ENCODE measurements around the gene ANKFN1.

ANKFN1 gene

DNA sequence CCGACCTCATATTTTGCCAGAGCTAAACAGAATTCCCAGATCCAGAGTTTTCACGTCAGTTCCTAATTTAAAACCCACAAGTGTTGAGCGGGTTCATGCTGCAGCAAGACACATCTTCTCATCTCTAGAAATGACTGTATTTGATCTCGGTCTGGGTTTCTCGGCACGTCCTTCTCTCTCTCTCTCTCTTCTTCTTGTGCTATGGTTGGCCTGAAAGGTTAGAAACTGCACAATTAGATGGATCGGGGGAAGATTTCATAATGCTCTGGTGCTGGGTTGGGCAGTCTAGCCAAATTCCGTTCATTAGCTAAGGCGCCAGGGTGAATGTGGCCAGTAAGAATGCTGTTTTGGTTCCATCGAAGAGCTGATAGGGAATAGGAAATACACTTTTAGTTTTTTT lies 281.3 kb downstream of the ANKFN1 start:
- no peak for DNase-seq (ENCODE audit: low read depth in 3 of 3)

DNA sequence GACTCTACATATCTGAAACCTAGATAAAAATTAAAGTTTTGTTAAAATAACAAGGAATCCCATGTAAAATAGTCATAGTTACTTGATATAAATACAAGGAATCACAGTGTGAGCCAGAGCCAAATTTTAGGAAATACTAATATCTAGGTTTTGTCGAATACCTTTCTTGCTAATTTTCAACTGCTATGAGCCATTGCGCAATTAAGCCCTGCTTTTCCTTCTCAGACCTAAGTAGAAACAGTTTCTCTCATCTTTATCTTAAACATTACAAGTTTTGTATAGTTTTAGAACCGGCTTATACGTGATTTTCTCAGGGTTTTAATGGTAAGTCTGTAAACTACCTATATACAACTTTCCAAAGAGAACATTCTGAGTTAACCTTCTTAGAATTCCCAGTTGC lies 282.9 kb downstream of the ANKFN1 start:
- DNase-seq (ENCODE audit: low read depth in 3 of 3), result no peak

- no peak for DNase-seq (ENCODE audit: low read depth in 3 of 3)
Measured at GRCh38 chr17:56440419-56440818, 287.1 kb downstream of the ANKFN1 start.

GRCh38 chr17:56441308-56441707 lies 288.0 kb downstream of the ANKFN1 start:
- DNase-seq (ENCODE audit: low read depth in 3 of 3), result no peak

DNA sequence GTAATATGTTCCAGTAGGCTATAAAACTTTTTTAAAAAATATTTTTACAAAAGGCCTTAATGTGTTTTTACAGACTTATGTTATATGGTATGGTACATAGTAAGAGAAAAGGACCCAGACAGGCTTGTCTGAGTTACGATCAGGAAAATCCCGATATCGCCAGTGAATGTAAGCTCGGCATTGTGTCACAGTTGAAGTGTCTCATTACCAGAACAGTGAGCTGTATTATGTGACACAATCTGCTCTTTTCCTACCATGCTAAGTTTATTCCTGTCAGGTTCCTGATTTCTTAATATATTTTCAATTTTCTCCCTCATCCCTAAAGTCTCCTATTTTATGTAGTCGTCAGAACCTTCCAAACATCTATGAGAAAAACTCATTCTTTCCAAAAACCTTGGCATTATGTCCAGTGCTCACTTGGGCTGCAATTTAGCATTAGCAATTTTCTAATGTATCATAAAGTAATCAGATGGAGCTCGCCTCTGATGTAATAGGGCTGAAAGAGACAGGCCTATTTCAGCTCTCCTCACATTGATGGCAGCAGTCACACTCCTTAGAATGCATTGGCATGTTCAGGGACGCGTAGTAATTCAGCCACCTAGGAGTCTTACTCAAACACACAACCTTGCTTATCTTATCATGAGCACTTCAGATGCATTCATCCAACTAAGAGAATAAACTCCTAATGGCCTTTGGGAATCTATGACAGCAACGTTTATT lies 292.6 kb downstream of the ANKFN1 start:
- no peak for DNase-seq (ENCODE audit: low read depth in 3 of 3)

DNA sequence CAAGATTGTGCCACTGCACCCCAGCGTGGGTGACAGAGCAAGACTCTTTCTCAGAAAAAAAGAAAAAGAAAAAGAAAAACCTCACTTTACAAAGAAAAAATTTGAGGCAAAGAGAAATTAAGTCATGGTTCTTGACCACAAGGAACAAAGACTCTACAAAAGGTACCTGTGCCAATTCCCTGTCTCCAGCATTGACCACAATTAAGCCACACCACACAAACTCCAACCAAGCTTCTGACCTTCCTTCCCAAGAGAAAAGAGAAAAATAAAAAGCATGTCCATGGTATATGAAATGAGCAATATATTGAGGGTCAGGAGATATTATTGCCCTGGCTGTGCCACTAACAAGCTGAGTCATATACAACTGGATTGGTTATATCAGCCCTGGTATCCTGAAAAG lies 293.9 kb downstream of the ANKFN1 start:
- no peak for DNase-seq (ENCODE audit: low read depth in 3 of 3)

DNA sequence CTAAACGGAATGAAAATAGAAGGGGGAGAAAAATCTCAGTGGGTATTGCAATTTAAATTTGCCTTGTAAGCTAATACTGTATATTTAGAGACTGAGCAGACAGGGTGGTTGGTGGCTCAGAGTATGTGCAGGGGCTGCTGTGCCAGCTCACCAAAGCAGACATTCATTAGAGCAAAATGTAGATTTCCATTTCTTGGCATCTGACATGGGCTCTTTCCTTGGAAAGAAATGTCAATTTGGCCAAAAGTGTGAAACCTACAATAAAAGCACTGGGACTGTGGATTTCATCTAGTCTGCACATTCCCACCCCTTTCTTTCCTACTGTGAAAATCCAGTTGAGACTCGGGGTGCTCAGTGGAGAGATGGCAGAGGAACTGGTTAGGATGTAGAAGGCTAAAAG lies 295.1 kb downstream of the ANKFN1 start:
- no peak for DNase-seq (ENCODE audit: low read depth in 3 of 3)

GRCh38 chr17:56449176-56449575 lies 295.9 kb downstream of the ANKFN1 start:
- no peak for DNase-seq (ENCODE audit: low read depth in 3 of 3)

DNA sequence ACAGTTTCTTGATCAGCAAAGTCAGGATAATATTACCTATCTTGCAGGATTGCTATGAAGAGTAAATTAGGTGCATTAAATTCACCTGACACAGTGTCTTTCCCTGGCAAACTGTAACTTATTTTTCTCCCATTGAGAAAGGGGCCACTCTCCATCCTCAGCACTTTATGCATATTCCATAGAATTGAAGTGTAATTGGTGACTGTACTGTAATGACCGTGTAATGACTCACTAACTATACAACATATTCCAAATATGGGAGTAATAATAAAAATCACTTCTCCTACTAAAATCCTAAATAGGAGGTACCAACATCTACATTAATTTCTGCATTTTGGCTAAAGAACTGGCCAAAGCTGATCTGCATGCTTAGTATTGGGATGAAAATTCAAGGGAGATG lies 298.4 kb downstream of the ANKFN1 start:
- no peak for DNase-seq (ENCODE audit: low read depth in 3 of 3)

DNA sequence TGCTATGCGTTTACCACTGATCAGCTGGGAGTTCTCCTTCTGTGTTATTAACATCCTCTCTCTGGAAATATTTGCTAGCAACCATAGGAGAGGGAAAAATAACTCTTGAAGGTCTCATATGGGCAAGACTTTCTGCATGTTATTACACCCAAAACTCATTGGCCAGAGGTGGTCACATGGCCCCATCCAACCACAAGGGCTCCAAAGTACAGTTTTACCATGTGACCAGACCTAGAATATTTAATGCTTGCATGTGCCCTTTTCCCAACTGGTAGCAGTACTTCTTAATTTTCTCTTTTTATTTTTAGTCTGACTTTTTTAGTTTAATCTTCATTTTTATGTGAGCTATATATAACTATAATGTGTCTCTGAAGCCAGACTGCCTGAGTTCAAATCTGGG lies 299.2 kb downstream of the ANKFN1 start:
- DNase-seq (ENCODE audit: low read depth in 3 of 3), result no peak

GRCh38 chr17:56457501-56457900 lies 304.2 kb downstream of the ANKFN1 start:
- no peak for DNase-seq (ENCODE audit: low read depth in 3 of 3)

DNA sequence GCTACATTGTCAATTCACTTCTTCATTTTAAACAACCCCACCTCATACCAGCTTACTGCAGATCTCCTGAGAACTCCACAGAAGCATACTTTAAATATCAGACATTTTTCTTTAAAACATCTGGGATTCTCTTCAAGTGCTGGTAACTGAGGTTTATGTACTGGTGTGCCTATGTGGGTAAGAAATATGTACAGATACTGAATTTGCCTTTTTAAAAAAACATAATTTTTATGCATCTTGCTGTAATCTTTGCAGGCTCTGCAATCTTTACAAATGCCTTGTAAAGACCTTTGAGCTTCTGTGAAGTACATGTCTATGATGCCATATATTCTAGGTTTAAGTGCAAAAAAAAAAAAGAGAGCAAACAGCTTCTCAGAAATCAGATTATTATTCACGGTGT lies 312.6 kb downstream of the ANKFN1 start:
- no peak for DNase-seq (ENCODE audit: low read depth in 3 of 3)

GRCh38 chr17:56468840-56469239 lies 315.6 kb downstream of the ANKFN1 start:
- DNase-seq (ENCODE audit: low read depth in 3 of 3), result no peak

GRCh38 chr17:56471696-56472095 lies 318.4 kb downstream of the ANKFN1 start:
- no peak for DNase-seq (ENCODE audit: low read depth in 3 of 3)

DNA sequence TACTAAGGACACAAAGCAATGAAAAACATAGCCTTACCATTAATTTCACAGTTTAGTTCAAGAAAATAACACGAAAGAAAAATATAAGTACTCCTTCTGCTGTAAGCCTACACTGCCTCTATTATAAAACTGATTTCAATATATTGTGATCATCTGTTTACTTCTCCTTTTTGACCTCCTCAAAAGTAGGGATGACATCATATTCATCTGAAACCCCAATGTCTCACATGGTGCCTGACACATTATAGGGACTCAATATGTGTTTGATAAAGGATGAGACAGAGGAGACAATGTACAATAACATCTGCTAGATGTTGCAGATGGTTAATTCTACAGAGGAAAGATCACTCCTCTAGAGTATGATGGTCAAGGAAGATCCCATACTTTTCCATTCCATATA lies 321.8 kb downstream of the ANKFN1 start:
- DNase-seq (ENCODE audit: low read depth in 3 of 3), result no peak

DNA sequence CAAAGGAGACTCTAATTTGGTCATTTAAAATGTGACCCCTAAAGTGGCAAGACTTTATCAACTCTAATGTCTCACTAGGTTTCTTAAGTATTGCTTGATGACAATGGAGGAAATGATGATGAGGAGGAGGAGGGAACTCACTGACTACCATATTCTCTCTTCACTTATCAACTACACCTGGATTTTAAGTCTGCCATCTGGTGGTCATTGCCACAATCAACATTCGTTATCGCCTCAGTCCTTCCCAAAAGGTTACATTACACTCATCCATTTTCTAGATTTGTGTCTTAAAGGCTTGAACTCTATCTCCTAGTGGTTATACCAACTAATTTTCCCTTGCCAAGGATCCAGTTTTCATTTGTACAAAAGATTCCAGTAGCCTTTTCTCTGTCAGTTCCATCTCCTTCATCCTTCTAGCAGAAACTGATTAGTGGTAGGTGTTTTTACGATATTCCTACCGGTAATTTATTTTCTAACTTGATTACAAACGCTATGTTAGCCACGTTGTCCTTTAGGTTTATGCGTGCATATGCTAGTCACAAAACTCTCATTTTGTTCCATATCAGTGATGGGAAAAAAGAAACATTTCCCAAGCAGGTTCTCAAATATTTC lies 325.7 kb downstream of the ANKFN1 start:
- no peak for DNase-seq (ENCODE audit: low read depth in 3 of 3)

GRCh38 chr17:56480501-56480900 lies 327.2 kb downstream of the ANKFN1 start:
- no peak for DNase-seq (ENCODE audit: low read depth in 3 of 3)

DNA sequence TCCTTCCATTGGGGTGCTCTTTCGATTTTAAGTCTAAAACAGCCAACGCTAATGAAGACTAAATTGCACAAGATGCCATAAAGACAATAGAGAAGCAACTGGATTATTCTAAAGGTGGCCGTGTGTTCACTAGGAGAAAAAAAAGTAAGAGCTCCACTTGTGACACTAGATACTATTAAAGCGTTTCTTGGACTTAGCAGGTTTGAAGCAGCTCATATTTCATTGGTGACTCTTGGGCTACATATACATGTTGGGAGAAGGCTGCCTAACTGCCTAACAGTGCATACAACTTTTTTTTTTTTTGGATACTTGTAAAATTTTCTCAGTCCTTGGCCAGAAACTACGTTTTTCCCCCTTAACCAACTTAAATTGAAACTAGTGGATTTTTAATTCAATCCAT lies 328.4 kb downstream of the ANKFN1 start:
- no peak for DNase-seq (ENCODE audit: low read depth in 3 of 3)

DNA sequence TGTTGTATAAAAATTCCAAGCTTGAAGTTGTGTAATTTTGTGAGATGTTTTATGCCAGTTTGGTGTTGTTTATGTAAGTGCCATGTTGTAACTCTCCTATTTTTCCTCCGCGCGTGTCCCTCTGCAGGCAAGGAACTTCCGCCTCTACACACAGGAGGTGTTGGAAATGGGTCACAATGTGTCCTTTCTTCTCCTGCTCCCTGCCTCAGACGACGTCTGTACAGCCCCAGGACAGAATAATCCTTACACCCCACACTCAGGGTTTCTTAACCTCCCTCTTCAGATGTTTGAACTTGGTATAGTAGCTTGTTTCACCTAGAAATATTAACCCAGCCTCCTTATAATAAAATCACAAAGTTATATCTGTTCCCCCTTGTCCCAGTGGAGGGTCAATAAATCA lies 329.0 kb downstream of the ANKFN1 start:
- DNase-seq (ENCODE audit: low read depth in 3 of 3), result no peak

- DNase-seq (ENCODE audit: low read depth in 3 of 3), result no peak
Measured at GRCh38 chr17:56486732-56487131, 333.5 kb downstream of the ANKFN1 start.

DNA sequence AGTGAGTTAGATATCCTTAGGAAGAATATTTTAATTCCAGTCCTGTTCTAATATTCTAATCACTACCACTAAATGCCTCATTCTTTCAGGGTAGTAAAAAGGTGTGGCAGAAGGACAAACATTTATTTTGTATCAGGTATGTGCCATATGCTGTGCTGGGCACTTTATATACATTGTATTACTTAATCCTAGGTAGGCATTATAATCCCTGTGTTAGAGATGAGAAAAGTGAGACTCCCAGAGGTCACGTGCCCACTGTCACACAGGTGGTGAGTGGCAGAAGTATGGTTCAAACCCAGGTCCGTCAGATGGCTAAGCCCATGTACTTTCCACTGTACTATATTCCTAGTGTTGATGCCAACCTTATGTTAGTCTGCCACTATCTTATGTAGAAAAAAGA lies 335.5 kb downstream of the ANKFN1 start:
- DNase-seq (ENCODE audit: low read depth in 3 of 3), result no peak

DNA sequence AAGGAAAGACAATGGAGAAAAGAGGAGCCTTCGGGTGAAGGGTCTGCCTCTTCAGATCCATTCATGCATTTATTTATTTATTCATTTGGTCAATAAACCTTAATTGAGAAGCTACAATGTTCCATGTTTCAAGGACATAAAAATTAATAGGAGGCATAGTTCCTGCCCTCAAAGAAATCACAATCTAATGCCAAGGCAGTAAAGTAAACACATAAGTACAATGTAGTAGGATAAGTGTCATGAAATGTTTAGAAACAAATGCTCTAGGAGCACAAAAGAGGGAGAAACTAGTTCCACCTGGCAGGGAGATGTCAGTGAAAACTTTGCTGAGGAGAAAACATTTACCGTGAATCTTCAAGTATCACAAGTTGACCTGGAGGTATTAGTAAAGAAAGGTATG lies 336.7 kb downstream of the ANKFN1 start:
- no peak for DNase-seq (ENCODE audit: low read depth in 3 of 3)

DNA sequence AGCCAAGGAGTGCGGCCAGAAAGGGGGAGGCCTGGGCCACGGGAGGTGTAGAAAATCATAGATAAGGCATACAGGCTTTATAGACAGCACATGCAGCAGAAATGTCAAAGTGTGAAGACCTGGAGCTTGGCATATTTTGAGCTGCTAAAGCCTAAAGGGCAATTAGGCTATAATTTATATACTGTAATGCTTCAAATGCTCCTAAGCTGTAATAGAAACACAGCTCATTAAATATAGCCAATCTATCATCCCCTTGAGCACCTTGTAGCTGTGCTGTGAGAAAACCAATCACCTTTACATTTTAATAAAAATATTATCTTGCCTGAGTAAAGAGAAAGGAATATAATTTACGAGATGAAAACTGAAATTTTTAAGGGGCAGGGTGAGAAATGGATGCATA lies 342.3 kb downstream of the ANKFN1 start:
- no peak for DNase-seq (ENCODE audit: low read depth in 3 of 3)

DNA sequence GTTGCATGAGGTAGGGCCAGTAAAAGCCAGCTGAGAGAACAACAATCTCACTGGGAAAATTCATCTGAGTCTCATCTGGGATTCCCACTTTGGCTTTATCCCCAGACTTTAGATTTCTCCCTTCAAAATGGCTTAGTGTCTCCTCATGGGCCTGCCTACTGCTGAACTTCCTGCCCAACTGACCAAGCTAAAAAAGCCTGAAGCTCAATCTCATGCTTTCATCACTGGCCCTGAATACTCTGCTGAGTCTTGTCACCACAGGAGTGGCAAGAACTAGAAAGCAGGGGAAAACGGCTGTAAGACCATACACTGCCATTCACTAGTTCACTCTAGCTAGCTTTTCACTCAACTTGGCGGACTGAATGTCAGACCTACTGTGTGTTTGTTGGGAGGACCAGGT lies 343.9 kb downstream of the ANKFN1 start:
- no peak for DNase-seq (ENCODE audit: low read depth in 3 of 3)

Data from stimulated activated CD4-positive, alpha-beta T cell treated with anti-CD3 and anti-CD28 coated beads, TNF-alpha, amount 100 ng/mL, for 24 hours (primary cell).